CD4-positive, alpha-beta T cell treated with Interleukin-17A for 1 hour (primary cell): Measurements from ENCODE around the gene DUSP28.
"Not testable (repeated sequence)": the region's sequence is repeated elsewhere in the genome, so short reads cannot be mapped to it uniquely, and the experiment has no call there.

Experiments used
- DNase-seq: peaks from one replicate; pipeline ENCODE4 v3.0.0-alpha.2; 2020

The DUSP28 gene

DNA sequence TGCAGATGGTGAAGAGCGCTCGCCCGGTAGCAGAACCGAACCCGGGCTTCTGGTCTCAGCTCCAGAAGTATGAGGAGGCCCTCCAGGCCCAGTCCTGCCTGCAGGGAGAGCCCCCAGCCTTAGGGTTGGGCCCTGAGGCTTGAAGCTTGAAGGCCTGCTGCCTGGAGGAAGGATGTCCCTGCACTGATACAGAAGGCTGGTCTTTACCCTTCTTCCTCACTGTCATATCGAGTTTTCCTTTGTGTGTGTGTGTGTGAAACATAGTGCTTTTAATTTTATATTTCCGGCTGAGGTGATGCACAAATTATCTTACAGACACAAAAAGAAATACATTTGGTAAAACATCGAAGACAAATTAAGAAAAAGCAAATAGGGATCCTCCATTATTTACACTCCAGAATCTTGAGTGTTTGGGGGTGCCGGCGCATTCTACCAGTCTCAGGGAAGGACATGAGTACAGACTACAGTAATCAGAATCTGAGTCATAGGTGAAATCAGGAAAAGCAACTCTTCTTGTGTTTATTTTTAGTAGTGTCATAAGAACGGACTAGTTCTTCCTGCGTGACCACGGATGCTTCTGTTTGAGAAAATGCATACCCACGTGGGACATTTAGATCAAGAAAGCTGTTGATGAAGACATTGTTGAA, 1.3 kb downstream of the DUSP28 start:
- peak; percentile 51 for DNase-seq

DNA sequence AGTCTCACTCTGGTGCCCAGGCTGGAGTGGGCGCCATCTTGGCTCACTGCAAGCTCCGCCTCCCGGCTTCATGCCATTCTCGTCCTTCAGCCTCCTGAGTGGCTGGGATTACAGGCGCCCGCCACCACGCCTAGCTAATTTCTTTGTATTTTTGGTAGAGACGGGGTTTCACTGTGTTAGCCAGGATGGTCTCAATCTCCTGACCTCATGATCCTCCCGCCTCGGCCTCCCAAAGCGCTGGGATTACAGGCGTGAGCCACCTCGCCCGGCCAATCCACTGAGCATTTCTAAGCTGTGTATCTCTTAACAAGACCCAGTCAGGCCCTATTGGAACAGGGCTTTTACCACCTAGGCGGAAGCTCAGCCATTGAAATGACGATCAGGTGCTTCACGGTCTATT, 3.1 kb downstream of the DUSP28 start:
- DNase-seq = not testable (repeated sequence)

DNA sequence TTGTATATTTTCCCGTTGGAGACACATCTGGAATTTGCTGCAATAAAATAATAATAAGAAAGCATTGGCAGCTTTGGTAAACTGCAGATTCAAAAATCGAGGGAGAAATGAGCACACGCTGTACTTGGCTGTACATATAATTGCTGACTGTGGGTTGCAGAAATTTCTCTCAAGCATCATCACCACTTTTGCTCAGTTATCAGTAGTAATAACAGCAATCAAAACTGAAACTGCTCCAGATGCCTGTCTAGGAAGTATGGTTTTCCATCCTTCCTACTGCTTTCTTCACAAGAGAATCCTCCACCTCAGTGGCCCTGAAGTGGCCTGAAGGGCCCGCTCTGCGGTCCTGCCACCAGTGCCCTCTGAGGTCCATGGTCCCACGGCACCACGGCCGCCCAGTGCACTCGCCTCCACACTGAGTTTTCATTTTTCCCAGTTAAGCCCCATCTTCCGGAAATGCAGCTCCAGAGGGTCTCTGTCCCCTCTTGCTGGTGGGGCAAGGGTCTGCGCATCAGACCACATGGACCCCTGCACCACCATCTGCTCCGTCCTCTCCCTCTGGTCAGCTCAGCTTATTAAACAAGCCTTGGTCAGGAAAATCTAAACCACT, 3.9 kb downstream of the DUSP28 start:
- DNase-seq = no peak

DNA sequence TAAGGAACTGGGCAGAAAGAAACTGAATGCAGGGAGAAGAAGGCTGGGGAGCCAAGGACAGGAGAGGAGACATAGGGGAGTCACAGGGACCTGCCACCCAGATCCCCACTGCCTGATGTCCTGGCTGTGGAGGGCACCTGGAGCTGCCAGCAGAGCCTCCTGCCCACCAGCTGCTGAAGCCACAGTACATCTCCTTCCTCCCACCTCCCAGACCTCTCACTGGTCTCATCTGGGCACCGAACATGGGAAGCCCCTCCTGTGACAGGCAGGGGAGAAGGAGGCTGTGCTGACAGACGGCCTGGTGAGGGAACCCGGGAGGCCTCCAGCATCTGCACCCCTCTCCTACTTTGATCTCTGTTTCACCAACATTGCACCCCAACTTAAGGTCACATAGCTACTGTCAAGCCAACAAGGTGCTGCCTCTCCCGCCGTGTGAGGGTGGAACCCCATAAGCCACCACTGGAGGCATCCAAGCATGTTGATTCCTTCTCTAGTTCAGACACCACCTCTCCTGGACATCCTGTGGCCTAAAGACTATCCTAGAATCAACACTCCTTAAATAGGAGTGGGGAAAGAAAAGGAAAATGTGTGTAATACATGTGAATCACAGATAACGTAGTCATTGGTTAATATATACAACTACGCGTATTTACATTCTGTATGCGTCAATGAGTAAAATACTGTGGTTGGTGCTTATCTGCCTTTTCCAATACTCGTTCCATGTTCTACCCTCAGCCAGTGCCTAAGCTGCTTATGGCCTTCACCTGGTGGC, 4.6 kb downstream of the DUSP28 start:
- peak; percentile 52 for DNase-seq

DNA sequence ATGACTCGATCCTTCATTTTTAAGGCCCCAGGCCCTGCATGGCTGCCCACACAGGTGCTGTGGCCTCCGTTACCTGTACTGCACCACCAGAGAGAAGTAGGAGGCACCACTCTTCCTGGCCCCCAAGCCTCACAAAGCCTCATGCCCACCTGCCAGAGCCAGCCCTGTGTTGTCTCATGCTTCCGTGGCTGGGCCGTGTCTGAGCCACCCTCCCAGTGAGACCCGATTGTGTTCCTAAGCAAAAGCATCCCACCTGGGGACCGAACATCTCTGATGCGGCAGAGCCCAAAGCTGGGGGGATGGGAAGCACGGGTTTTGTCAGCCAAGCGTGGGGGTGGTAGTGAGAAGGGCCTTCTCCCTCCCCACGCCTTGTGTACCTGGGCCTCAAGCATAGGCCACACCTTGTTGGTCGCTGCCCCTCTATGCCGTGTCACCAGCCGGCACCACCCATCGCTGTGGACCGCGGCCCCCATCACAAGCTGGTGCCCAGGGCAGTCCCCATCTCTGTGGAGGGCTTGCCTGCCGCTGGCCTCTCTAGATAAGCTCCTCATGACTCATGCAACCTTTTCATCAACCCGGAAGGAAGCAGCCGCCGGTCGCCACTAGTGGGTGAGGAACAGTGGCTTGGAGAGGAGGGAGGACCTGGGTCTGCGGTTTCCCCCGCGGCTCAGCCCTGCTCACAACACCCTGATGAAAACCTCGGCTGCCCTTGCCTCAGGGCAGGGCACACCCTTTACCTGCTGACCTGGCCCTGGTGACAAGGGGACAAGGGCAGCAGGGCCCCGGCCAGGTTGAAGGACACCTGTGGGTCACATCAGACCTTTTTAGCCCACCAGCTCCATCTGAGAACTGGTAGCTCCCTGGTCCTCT, 5.4 kb downstream of the DUSP28 start:
- DNase-seq = peak; percentile 97

DNA sequence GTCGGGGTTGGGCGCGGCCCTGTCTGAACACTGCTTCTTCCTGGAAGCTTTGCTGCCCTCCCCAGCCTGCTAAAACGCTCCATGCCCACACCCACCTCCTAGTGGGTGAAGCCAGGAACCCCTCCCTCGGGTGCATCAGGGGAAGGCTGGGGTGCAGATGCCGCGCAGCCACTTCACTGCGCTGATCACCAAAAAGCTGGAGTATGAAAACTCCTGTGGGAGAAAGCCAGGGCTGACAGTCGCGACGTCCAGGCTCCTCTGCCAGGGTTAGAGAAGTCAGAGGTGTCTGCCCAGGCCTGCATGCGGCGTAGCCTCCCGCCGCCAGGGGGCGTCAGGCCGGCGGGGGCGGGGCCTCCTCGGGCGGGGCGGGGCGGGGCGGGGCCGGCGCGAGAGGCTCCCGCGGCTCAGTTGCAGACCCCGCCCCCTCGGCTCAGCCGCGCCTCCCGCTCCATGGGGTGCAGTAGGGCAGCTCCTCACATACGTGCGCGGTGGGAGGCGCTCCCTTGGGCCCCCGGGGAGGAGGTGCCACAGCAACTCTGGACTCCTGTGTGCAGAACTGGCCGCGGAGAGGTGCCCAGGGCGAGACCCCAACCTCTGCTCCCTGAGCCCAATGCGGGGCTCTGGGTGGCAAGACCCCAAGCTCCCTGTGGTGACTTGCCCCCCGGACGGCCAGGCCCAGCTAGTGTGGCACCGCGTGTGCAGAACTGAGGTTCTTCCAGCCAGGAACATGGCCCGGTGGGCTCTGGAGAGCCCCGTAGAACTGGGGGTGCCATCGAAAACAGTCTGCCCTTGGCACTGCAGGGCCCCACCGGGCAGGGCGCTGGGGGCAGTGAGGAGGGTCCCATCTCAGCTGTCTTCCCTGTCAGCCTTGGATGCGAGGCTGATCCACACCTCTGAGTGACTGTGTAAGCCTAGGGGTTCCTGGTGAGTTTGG, 6.3 kb downstream of the DUSP28 start:
- peak; percentile 94 for DNase-seq

DNA sequence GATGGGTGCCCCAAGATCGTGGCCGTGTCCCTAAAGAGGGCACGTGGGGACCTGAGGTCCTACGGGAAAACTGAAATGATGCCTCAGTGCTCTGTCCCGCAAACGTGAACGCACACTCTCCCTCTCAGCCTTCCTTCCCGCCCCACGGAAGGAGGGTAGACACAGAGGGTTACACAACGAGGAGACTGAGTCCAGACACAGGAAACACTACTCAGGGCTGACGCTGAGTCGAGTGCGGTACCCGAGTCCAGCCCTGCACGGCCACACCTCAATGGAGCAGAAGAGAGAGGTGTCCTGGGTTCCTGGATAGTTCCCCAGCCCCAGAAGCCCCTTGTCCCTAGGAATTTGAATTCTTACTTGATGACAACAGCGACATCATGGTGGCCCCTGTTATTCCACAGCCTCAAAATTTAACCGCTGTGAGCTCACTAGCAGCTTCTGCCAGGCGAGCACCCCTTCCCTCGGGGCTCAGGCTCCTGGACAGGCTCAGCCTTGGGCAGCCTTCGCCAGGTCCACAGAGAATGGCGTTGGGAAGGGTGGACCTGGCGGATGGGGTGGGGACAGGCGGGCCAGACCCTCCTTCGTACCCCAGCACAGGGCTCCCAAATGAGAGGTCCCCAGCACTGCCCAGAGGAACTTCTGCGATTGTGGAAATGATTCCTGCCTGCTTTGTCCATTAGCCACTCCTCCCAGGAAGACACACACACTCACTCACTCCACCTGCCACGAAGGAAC, 7.1 kb downstream of the DUSP28 start:
- DNase-seq = peak; percentile 61

DNA sequence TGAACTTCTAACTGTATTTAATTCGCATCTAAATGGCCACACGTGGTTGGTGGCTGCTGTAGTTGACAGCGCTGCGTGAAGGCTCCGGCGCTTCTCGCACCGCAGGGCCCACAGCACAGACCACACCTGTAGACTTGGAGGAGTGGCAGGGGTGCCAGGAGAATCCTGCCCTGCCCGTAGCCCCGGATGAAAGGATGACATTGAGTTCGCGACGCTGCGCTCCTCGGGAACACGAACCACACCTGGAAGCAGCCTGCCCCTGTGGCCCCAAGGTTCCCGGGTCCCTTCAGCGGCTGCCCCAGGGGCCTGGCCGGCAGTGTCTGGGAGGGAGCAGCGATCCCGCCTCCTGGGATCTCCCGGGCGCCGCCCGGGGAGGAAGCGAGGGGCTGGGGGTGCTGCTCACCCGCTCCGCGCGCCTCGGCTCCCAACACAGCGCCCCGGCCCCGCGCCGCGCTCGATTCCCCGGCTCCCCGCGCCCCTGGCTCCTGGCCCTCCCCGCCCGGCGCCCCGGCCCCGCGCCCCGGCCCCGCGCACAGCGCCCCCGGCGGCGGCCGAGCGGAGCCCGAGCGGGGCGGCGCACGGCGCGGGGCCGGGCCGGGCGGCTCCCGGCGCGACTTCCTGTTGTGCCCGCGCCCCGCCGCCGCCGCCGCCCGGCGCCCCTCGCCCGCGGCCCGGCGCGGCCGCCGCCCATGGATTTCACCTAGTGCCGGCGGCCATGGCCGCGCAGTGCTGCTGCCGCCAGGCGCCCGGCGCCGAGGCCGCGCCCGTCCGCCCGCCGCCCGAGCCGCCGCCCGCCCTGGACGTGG, 7.9 kb downstream of the DUSP28 start, which contains the start of gene RNPEPL1:
RNPEPL1 (plus strand) TSS at position 613 of the 806 bp plus-strand sequence; CDS start at position 716, 103 bp downstream.
- DNase-seq = peak; percentile 65

DNA sequence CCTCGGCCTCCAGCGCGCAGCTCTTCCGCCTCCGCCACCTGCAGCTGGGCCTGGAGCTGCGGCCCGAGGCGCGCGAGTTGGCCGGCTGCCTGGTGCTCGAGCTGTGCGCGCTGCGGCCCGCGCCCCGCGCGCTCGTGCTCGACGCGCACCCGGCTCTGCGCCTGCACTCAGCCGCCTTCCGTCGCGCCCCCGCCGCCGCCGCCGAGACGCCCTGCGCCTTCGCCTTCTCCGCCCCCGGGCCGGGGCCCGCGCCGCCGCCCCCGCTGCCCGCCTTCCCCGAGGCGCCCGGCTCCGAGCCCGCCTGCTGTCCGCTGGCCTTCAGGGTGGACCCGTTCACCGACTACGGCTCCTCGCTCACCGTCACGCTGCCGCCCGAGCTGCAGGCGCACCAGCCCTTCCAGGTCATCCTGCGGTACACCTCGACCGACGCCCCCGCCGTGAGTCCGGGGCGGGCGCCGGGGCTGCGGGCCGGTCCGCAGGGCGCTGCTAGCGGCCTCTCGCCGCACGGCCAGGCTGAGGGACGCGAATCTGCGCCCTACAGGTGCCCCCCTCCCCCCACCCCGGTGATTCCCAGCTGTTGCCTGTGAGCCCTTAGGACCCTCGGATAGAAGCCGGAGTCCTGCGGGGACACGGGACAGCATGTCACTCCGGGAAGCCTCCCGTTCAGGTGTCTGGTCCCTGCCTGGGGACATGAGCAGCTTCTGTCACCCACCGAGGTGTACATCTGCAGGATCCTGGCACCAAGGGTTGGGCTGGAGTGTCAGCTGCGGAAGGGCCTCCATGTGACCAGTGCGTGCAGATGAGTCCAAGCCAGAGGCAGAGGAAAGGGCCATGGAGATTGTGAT, 8.7 kb downstream of the DUSP28 start:
- no peak for DNase-seq

DNA sequence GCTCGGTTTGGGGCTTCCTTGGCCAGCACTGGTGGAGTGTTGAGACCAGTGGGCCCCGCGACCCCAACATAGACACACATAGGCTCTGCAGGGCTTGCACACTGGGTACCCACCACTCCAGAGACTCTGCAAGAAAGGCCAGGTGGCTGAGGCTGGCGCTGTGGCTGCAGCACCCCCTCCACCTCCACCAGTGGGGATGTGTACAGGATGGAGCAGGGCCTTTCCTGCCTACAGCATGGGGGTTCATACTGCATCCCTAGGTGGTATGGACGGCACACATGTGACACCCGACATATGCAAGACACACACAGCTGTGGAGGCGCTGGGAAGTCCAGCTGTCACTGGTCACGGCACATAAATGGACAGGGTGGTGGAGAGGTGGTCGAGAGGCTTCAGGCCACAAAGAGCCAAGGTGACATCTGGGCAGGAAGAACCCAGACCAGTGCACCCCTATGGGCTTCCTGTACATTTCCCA, 9.4 kb downstream of the DUSP28 start:
- DNase-seq = no peak

DNA sequence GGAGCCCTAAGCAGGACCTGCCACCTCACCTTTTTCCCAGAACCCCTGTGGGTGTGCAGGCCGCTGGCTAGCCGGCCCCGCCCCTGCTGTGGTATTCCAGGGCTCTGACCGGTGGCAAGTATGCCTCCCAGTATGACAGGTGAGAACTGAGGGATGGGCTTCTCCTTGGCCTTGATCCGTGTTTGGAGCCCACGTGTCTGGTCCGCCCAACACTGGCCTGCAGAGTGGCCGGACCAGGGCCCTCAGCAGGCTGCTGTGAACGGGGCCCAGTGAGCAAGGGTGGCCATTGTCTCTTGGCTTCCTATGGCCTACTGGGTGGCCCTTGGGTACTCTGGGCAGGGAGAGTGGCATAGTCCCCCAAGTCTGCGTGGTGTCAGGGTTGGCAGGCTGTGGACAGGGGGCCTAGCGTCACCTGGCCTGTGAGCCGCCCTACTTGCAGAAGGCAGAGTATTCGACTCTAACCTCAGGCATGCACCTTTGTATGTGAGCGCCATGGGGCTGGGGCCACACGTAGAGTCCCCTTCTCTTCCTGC, 9.9 kb downstream of the DUSP28 start:
- DNase-seq = no peak

DNA sequence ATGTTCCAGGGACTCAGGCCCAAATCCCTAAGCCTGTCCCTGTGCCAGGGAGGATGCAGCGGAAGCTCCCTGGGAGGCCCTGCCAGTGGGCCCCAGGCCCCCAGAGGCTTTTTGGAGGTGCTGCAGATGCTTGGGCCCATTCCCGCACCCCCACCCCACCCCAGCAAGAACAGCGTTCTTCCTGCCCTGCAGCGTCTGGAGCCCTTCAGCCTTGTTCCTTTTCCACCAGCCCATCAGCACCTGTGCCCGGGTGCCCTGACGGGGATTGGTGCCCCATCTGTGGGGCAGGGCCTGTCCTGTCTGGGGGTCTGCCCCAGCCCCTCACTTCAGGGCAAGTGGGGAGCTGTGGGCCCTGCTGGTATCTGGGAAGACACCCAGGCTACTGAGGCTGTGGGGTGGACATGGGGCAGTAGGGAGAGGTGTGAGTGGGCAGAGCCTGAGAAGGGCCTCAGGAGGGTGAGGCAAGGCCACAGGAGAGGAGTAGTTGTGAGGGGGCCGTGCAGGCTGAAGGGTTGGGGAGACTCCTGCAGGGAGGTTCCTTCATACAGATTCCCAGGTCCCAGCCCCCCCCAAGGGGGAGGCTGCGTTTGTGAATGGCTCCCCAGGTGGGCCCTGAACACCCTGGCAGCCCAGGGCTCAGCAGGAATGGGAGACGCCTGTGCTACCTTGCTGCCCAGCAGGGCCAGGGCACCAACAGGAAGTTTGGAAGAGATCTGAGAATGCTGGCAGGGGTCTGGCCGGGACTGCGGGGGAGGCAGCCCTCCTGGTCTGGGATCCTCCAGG, 10.6 kb downstream of the DUSP28 start:
- no peak for DNase-seq

DNA sequence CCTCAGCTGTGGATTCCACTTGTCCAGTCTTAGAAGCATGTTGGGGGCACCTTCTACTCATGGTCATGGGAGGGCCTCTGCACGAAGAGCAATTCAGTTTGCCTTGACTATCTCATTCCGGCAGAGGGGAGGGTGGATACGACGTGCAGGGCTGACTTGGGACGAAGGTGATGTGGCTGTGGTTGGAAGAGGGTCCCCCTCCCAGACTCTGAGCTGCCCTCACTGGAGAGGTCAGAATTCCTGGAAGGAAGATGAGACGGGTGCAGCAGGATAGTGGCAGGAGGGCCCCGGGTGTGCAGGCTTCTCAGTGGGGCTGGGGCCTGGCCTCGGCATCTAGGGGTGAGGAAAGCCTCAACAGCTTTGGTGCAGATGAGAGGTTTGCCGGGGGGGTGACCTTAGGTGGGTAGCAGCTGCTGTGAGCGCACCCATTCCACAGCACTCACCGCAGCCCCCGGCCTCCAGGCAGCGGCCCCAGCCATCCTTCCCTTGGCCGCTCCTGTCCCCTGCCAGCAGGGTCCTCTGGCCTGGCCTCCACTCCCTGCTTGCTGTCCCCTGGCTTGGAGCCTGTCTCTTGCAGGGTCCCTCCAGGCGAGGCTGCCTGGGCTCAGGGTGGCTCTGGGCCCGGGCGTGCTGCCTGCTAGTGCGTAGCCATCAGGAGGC, 11.3 kb downstream of the DUSP28 start:
- no peak for DNase-seq

DNA sequence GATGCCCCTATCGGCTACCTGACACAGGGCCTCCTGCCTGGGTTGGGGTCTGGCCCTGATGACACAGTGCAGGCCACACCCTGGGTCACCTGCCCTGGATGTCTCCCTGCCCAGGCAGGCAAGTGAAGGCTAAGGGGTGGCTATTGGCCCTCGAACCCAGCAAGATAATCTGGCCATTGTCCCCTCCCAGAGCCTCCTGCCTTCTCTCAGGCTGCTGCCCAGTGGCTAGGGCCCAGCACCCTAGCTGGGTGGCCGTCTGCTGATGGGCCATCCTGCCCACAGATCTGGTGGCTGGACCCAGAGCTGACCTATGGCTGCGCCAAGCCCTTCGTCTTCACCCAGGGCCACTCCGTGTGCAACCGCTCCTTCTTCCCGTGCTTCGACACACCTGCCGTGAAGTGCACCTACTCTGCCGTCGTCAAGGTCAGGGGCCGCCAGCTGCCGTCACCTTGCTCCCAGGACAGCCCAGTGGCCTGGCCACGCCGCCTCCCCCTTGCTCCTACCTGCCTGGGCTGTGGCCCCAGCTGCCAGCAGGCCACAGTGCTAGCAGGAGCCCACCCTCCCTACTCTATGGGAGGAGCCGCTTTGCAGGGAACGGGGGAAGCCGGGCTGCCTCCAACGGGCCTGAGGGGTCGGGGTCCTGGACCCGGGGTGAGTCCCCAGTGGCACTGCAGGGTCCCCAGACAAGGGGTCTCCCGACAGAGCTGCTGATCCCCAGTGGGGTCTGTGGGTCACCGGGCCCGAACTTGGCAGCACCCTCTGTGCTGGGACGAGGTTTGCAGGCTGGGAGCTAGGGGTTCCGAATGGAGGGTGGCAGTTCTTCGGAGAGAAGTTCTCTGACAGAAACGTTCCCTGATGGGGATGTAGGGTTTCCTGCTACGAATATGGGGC, 12.2 kb downstream of the DUSP28 start:
- DNase-seq = no peak

DNA sequence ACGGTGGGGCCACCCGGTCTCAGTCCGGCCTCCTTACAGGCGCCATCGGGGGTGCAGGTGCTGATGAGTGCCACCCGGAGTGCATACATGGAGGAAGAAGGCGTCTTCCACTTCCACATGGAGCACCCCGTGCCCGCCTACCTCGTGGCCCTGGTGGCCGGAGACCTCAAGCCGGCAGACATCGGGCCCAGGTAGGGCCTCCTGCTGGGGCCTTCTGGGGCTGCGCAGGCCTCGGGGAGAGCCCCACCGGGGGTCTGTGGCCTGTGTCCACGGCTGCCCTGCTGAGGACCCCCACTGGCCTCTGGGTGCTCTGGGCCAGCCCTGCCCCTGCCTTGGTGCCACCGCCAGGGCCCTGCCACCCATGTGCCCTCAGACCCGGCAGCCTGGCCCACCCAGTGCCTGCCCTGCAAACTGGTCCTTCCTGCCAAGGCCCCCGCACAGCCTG, 12.9 kb downstream of the DUSP28 start:
- no peak for DNase-seq
